GM19238 (cell line): ENCODE results near the gene CMTM1.
"Not testable (repeated sequence)": the region's sequence is repeated elsewhere in the genome, so short reads cannot be mapped to it uniquely, and the experiment has no call there.

Experiments used
- DNase-seq: peaks from one replicate; pipeline ENCODE4 v3.0.0; 2011; ENCODE audit warnings: low spot score; ENCODE audit not compliant: insufficient read length

The CMTM1 gene

GRCh38 chr16:66561381-66562080 lies 4.7 kb upstream of the CMTM1 start:
- no peak for DNase-seq

- DNase-seq = no peak
These were observed 3.8 kb upstream of the CMTM1 start for GRCh38 chr16:66562409-66562808.

- no peak for DNase-seq
These were observed 3.3 kb upstream of the CMTM1 start for GRCh38 chr16:66562986-66563385.

GRCh38 chr16:66563574-66564334 lies 2.5 kb upstream of the CMTM1 start:
- DNase-seq = no peak

GRCh38 chr16:66567270-66567669 lies 1.0 kb downstream of the CMTM1 start:
- DNase-seq = not testable (repeated sequence)

GRCh38 chr16:66568355-66568754 lies 2.1 kb downstream of the CMTM1 start:
- no peak for DNase-seq

GRCh38 chr16:66569131-66569530 lies 2.9 kb downstream of the CMTM1 start:
- no peak for DNase-seq

GRCh38 chr16:66569827-66570405 lies 3.7 kb downstream of the CMTM1 start:
- DNase-seq = no peak

- DNase-seq = no peak
These were observed 6.1 kb downstream of the CMTM1 start for GRCh38 chr16:66572356-66572755.

- no peak for DNase-seq
These were observed 7.8 kb downstream of the CMTM1 start for GRCh38 chr16:66574081-66574480.

GRCh38 chr16:66574531-66574930 lies 8.3 kb downstream of the CMTM1 start:
- DNase-seq = no peak

- DNase-seq = no peak
These were observed 8.8 kb downstream of the CMTM1 start for GRCh38 chr16:66575060-66575459.

GRCh38 chr16:66576296-66576695 lies 10.1 kb downstream of the CMTM1 start:
- DNase-seq = no peak

GRCh38 chr16:66578651-66579531 lies 12.7 kb downstream of the CMTM1 start, which contains the start of gene CMTM2:
Gene CMTM2, plus strand, starts transcription at chr16:66579463. Its CDS starts 145 bp downstream, at chr16:66579608.
- no peak for DNase-seq

- no peak for DNase-seq
These were observed 14.5 kb downstream of the CMTM1 start for GRCh38 chr16:66580605-66581209.

- DNase-seq = no peak
These were observed 15.2 kb downstream of the CMTM1 start for GRCh38 chr16:66581246-66581952.

GRCh38 chr16:66585481-66586239 lies 19.4 kb downstream of the CMTM1 start:
- no peak for DNase-seq

GRCh38 chr16:66587881-66588600 lies 21.8 kb downstream of the CMTM1 start:
- no peak for DNase-seq
